CD8-positive, alpha-beta memory T cell (primary cell): Measurements from ENCODE around the gene SAFB2. TPM values are rescaled to one million over a fixed set of nuclear protein-coding genes. Genes with fewer than 3 reads are reported as not detected.
"Not testable (repeated sequence)": the region's sequence is repeated elsewhere in the genome, so short reads cannot be mapped to it uniquely, and the experiment has no call there.

ENCODE experiments used
- CTCF ChIA-PET: fragments of 350-600 bp; sonication (Branson Sonifier 250); formaldehyde crosslinking; loops from one replicate; lab custom pipeline; 2021; ENCODE audit warnings: antibody characterized with exemption; lab: Charles Lee
- POLR2A ChIA-PET: fragments of 350-600 bp; sonication (Branson Sonifier 250); formaldehyde crosslinking; loops from one replicate; lab custom pipeline; 2021; ENCODE audit warnings: antibody characterized with exemption; lab: Charles Lee
- DNase-seq, 5 donors: peaks; one replicate each; pipeline versions ENCODE4 v3.0.0 to v3.0.0-alpha.2; 2020 to 2022; ENCODE audit warnings: mixed read lengths in 1 of 5
- H3K27ac ChIP-seq: one replicate; pipeline ENCODE4 v1.7.0; 2013; ENCODE audit warnings: low read depth, mild to moderate bottlenecking, low read length, moderate library complexity
- H3K27me3 ChIP-seq: 2 replicates; pipeline ENCODE4 v1.7.0; 2013; ENCODE audit warnings: low read length, mild to moderate bottlenecking; ENCODE audit not compliant: insufficient read depth, poor library complexity, severe bottlenecking
- H3K36me3 ChIP-seq: 2 replicates; pipeline ENCODE4 v1.7.0; 2013; ENCODE audit warnings: mild to moderate bottlenecking, low read length, moderate library complexity; ENCODE audit not compliant: insufficient read depth
- H3K4me1 ChIP-seq: 2 replicates; pipeline ENCODE4 v1.7.0; 2013; ENCODE audit warnings: mild to moderate bottlenecking, low read length, moderate library complexity; ENCODE audit not compliant: insufficient read depth
- H3K4me3 ChIP-seq: 2 replicates; pipeline ENCODE4 v1.7.0; 2013; ENCODE audit warnings: mild to moderate bottlenecking, low read length
- H3K9me3 ChIP-seq: 2 replicates; pipeline ENCODE4 v1.7.0; 2013; ENCODE audit warnings: mild to moderate bottlenecking, low read length
- H3K27ac Mint-ChIP-seq, 8 donors: one replicate each; pipeline ENCODE4 v1.8.0; 2020 to 2021; ENCODE audit warnings: mixed read lengths in 8 of 8, mild to moderate bottlenecking in 6 of 8, inconsistent platforms in 3 of 8, moderate library complexity in 3 of 8
- H3K27me3 Mint-ChIP-seq, 2 donors: one replicate each; pipeline ENCODE4 v1.8.0; 2020 to 2021; ENCODE audit warnings: mixed read lengths in 2 of 2, mild to moderate bottlenecking in 1 of 2, moderate library complexity in 1 of 2
- H3K36me3 Mint-ChIP-seq, 3 donors: one replicate each; pipeline ENCODE4 v1.8.0; 2020 to 2021; ENCODE audit warnings: mixed read lengths in 3 of 3, inconsistent platforms in 1 of 3, mild to moderate bottlenecking in 1 of 3
- H3K4me1 Mint-ChIP-seq, 3 donors: one replicate each; pipeline ENCODE4 v1.8.0; 2020 to 2021; ENCODE audit warnings: mixed read lengths in 3 of 3, inconsistent platforms in 1 of 3, mild to moderate bottlenecking in 1 of 3
- H3K4me3 Mint-ChIP-seq, 7 donors: one replicate each; pipeline ENCODE4 v1.8.0; 2020 to 2021; ENCODE audit warnings: mixed read lengths in 7 of 7, mild to moderate bottlenecking in 6 of 7, moderate library complexity in 4 of 7, inconsistent platforms in 2 of 7
- H3K9me3 Mint-ChIP-seq, 5 donors: one replicate each; pipeline ENCODE4 v1.8.0; 2020 to 2022; ENCODE audit warnings: mixed read lengths in 5 of 5, mild to moderate bottlenecking in 3 of 5, moderate library complexity in 2 of 5, inconsistent platforms in 1 of 5
- polyA plus RNA-seq: library from polyadenylated mRNA; unstranded; fragments of 300-500 nt; fragmentation: Illumina TruSeq; gene quantifications from one replicate; pipeline ENCODE4 v1.2.3, GENCODE V29; 2021
- total RNA-seq, 2 experiments: library from RNA; stranded (reverse); gene quantifications; one replicate each; pipeline ENCODE4 v1.2.3, GENCODE V29; 2021

Gene SAFB2
- total and polyA plus RNA-seq, 3 experiments from 2014 or later: 56.4 to 98.2 (median 87.8) TPM

GRCh38 chr19:5615756-5616327 is 6.7 kb downstream of the SAFB2 start:
- H3K4me3 Mint-ChIP-seq: no peak overlapping the region

GRCh38 chr19:5612891-5613865 is 9.4 kb downstream of the SAFB2 start:
- H3K4me3 Mint-ChIP-seq: no peak overlapping the region
- Histone ChIP-seq H3K27me3 (no peaks in the 10 kb centered on the region), H3K9me3 (no peaks in the 10 kb centered on the region), H3K27ac (no peak overlapping the region), H3K4me1 (peaks cover 9% of the 10 kb centered on the region), H3K4me3 (no peak overlapping the region), H3K36me3 (peaks cover 72% of the 10 kb centered on the region)
- H3K9me3 Mint-ChIP-seq: no peaks in the 10 kb centered on the region
- no peak for DNase-seq
- peaks cover 26 to 89% (median 42%) of the 10 kb centered on the region in 3 donors for H3K36me3 Mint-ChIP-seq
- peaks cover 0 to 4% of the 10 kb centered on the region in 2 donors for H3K27me3 Mint-ChIP-seq
- peaks cover 25 to 34% (median 29%) of the 10 kb centered on the region in 3 donors for H3K4me1 Mint-ChIP-seq
- ChIA-PET POLR2A (no interaction called here), CTCF (no interaction called here)
- peak overlapping the region in 3 of 8 donors; percentile 26 to 65 (median 64) for H3K27ac Mint-ChIP-seq

More at GRCh38 chr19:5615756-5616327, 6.7 kb downstream of the SAFB2 start:
- no peak overlapping the region for H3K27ac Mint-ChIP-seq
- CTCF ChIA-PET: interaction anchor here (1.0 to 1.6 kb wide), 2 partner anchors 74 to 806 kb away, joined by 3 to 4 read pairs; partner anchors contain the start of gene RPL36
- peaks cover 19 to 87% (median 43%) of the 10 kb centered on the region in 3 donors for H3K36me3 Mint-ChIP-seq
- no peaks in the 10 kb centered on the region for H3K9me3 ChIP-seq
- no peaks in the 10 kb centered on the region for H3K9me3 Mint-ChIP-seq
- DNase-seq: no peak
- H3K4me3 ChIP-seq: no peak overlapping the region
- peaks cover 35% of the 10 kb centered on the region for H3K4me1 ChIP-seq
- no peaks in the 10 kb centered on the region for H3K27me3 ChIP-seq
- no peak overlapping the region for H3K27ac ChIP-seq
- H3K27me3 Mint-ChIP-seq: peaks cover 0 to 4% of the 10 kb centered on the region in 2 donors
- H3K4me1 Mint-ChIP-seq: peaks cover 42 to 53% (median 46%) of the 10 kb centered on the region in 3 donors
- POLR2A ChIA-PET: no interaction called here
- H3K36me3 ChIP-seq: peaks cover 78% of the 10 kb centered on the region

GRCh38 chr19:5609881-5610448 is 12.6 kb downstream of the SAFB2 start:
- H3K36me3 ChIP-seq: peaks cover 78% of the 10 kb centered on the region
- H3K4me3 Mint-ChIP-seq: no peak overlapping the region
- ChIA-PET CTCF (no interaction called here), POLR2A (interaction anchor here (1.3 kb wide), 1 partner anchor 12 kb away, joined by 3 read pairs; the partner anchor contains the start of gene SAFB2)
- H3K4me3 ChIP-seq: no peak overlapping the region
- H3K9me3 Mint-ChIP-seq: no peaks in the 10 kb centered on the region
- peaks cover 37 to 90% (median 50%) of the 10 kb centered on the region in 3 donors for H3K36me3 Mint-ChIP-seq
- peaks cover 27 to 33% (median 30%) of the 10 kb centered on the region in 3 donors for H3K4me1 Mint-ChIP-seq
- H3K9me3 ChIP-seq: no peaks in the 10 kb centered on the region
- H3K27ac ChIP-seq: no peak overlapping the region
- no peaks in the 10 kb centered on the region for H3K27me3 ChIP-seq
- no peaks in the 10 kb centered on the region for H3K4me1 ChIP-seq
- peaks cover 0 to 3% of the 10 kb centered on the region in 2 donors for H3K27me3 Mint-ChIP-seq
- no peak for DNase-seq
- H3K27ac Mint-ChIP-seq: peak overlapping the region in 2 of 8 donors; percentile 21 to 71

DNA sequence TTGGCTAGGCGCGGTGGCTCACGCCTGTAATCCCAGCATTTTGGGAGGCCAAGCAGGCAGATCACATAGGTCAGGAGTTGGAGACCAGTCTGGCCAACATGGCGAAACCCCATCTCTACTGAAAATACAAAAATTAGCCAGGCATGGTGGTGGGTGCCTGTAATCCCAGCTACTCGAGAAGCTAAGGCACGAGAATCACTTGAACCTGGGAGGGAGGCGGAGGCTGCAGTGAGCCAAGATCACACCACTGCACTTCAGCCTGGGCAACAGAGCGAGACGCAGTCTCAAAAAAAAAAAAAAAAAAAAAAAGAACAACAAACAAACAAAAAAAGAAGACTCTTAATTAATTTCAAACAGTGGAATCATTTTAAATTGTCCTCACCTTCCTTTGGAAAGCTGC is 13.8 kb downstream of the SAFB2 start:
- H3K4me3 ChIP-seq, H3K9me3 ChIP-seq, H3K4me1 ChIP-seq, H3K9me3 Mint-ChIP-seq, CTCF ChIA-PET, H3K27me3 ChIP-seq, DNase-seq, H3K27ac ChIP-seq, H3K27ac Mint-ChIP-seq, H3K27me3 Mint-ChIP-seq, H3K4me3 Mint-ChIP-seq: not testable (repeated sequence)
- H3K36me3 ChIP-seq: peaks cover 78% of the 10 kb centered on the region
- H3K36me3 Mint-ChIP-seq: peaks cover 30 to 90% (median 44%) of the 10 kb centered on the region in 3 donors
- H3K4me1 Mint-ChIP-seq: peaks cover 27 to 37% (median 30%) of the 10 kb centered on the region in 3 donors
- POLR2A ChIA-PET: interaction anchor here (1.3 kb wide), 1 partner anchor 14 kb away, joined by 3 read pairs; the partner anchor contains the start of gene SAFB2

DNA sequence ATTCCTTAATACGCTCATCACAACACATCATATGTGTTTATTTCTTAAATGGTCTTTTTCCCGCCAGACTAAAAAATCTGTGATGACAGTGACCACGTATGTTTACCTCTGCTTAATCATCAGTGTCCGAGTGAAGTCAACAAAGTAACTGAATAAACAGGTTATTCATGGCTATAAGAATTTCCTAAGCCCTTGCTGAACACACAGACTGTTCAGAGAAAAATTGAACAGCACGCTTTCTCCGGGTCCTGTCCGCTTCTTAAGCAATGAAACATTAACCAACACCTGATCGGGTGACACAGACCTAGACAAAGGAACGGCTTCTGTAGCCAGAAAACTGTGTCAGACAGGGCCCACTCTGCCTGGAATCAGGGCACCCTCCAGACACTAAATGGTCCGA is 14.3 kb downstream of the SAFB2 start:
- Histone ChIP-seq H3K9me3 (no peaks in the 10 kb centered on the region), H3K27me3 (no peaks in the 10 kb centered on the region)
- POLR2A ChIA-PET: no interaction called here

DNA sequence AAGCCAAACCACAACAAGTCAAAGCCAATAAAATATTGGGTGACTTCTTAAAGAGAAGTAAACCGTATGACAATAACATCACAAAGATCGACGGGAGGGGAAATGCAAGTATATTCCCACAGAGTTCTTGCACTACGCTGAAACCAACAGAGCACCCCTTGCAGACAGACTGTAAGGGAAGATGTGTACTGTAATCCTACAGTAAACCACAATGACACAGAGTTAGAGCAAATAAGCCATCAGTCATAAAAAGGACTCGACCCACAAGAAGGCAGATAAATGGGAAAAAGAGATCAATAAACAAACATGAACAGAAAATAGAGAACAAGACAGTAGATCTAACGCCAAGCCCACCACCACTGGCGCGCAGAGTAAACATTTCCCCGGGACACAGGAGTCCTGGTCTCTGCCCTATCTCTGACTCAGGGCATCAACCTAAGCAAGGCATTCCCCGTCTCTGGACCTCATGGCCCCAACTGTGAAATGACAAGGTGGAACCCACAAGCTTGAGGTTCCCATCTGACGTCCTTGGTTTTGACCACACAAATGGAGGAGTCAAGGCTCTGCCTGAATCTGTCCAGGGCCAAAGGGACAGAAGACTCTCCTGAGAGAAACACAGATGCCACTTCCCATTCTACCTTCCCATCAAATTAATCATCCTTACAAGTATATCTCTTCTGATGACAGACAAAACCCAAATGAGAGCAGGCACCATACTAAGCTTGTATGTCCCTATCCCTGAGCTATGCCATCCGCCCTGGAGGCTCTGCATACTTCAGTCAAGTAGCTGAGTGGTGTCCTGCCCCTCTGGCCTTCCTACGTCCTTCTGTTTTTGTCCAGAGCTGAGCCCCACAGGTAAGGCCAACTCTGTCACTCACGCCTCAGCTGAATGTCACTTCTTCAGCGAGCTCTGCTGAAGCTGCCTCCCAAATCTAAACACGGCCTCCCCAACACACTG is 15.0 kb downstream of the SAFB2 start:
- H3K4me3 ChIP-seq: no peak overlapping the region
- peaks cover 22 to 89% (median 35%) of the 10 kb centered on the region in 3 donors for H3K36me3 Mint-ChIP-seq
- no peaks in the 10 kb centered on the region for H3K9me3 Mint-ChIP-seq
- no peak for DNase-seq
- no peak overlapping the region for H3K27ac ChIP-seq
- no peaks in the 10 kb centered on the region for H3K9me3 ChIP-seq
- H3K27me3 ChIP-seq: no peaks in the 10 kb centered on the region
- ChIA-PET CTCF (no interaction called here), POLR2A (no interaction called here)
- H3K4me1 Mint-ChIP-seq: peaks cover 22 to 35% (median 25%) of the 10 kb centered on the region in 3 donors
- H3K4me3 Mint-ChIP-seq: no peak overlapping the region
- no peaks in the 10 kb centered on the region for H3K27me3 Mint-ChIP-seq
- H3K36me3 ChIP-seq: peaks cover 75% of the 10 kb centered on the region
- peak overlapping the region in 6 of 8 donors; percentile 11 to 74 (median 38) for H3K27ac Mint-ChIP-seq
- H3K4me1 ChIP-seq: no peaks in the 10 kb centered on the region

More for the DNA sequence above, 14.3 kb downstream of the SAFB2 start:
- no peak overlapping the region for H3K4me3 ChIP-seq
- CTCF ChIA-PET: no interaction called here
- no peaks in the 10 kb centered on the region for H3K27me3 Mint-ChIP-seq
- H3K27ac Mint-ChIP-seq: peak overlapping the region in 1 of 8 donors; percentile 11
- H3K4me1 ChIP-seq: no peaks in the 10 kb centered on the region
- peaks cover 78% of the 10 kb centered on the region for H3K36me3 ChIP-seq
- H3K27ac ChIP-seq: no peak overlapping the region
- H3K4me3 Mint-ChIP-seq: no peak overlapping the region
- peaks cover 27 to 37% (median 30%) of the 10 kb centered on the region in 3 donors for H3K4me1 Mint-ChIP-seq
- peaks cover 29 to 90% (median 41%) of the 10 kb centered on the region in 3 donors for H3K36me3 Mint-ChIP-seq
- no peaks in the 10 kb centered on the region for H3K9me3 Mint-ChIP-seq
- no peak for DNase-seq

DNA sequence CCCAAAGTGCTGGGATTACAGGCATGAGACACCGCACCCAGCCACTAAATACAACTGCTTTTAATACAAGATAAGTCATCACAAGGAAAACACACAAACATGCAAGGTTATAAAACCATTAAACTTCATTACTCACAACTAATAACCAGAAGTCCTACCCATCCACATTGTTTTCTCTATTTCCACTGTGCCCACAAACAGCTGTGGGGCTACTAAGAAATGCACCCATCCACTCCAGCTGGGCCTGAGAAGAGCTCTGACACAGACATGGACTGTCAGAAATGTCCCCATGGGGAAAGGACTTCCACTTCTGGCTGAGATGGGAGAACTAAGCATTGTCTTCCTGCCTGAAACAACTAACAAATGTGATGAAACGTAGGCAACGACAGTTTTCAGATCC is 17.2 kb downstream of the SAFB2 start:
- Mint-ChIP-seq H3K4me1 (peaks cover 21 to 36% (median 27%) of the 10 kb centered on the region in 3 donors), H3K36me3 (peaks cover 16 to 93% (median 28%) of the 10 kb centered on the region in 3 donors), H3K27me3 (no peaks in the 10 kb centered on the region), H3K4me3 (no peak overlapping the region), H3K27ac (peak overlapping the region in 4 of 8 donors; percentile 51 to 87 (median 71)), H3K9me3 (no peaks in the 10 kb centered on the region)
- H3K4me1 ChIP-seq: no peaks in the 10 kb centered on the region
- no peak overlapping the region for H3K27ac ChIP-seq
- no peak overlapping the region for H3K4me3 ChIP-seq
- H3K27me3 ChIP-seq: no peaks in the 10 kb centered on the region
- ChIA-PET POLR2A (interaction anchor here (1.2 kb wide), 1 partner anchor 17 kb away, joined by 4 read pairs; the partner anchor contains the start of genes SAFB and SAFB2), CTCF (no interaction called here)
- no peaks in the 10 kb centered on the region for H3K9me3 ChIP-seq
- no peak for DNase-seq
- H3K36me3 ChIP-seq: peaks cover 72% of the 10 kb centered on the region
